Panc1 (cell line): ENCODE results near the gene ALG14. TPM values are rescaled to one million over a fixed set of nuclear protein-coding genes. Genes with fewer than 3 reads are reported as not detected.

Experiments
- ATAC-seq: fragments of 200-7000 bp; cut with Tn5 transposase; 2 replicates; pipeline ENCODE4 v1.9.1; 2020; ENCODE audit warnings: mild to moderate bottlenecking, moderate library complexity
- BruUV-seq: library from RNA; stranded (reverse); fragments of 400-500 nt; replicated peaks from 2 replicates; lab custom pipeline; 2021; lab: Mats Ljungman, UMichigan
- CTCF ChIA-PET: fragments of 300-600 bp; sonication (Branson Sonifier 250); formaldehyde crosslinking; loops from one replicate; lab custom pipeline; 2022; ENCODE audit warnings: antibody characterized with exemption; lab: Charles Lee
- POLR2A ChIA-PET: fragments of 300-600 bp; sonication (Branson Sonifier 250); formaldehyde crosslinking; loops from one replicate; lab custom pipeline; 2022; ENCODE audit warnings: antibody characterized with exemption; lab: Charles Lee
- DNase-seq: peaks from one replicate; pipeline ENCODE4 v3.0.0-alpha.2; 2010; ENCODE audit warnings: low read depth, low spot score
- H3K27ac ChIP-seq: 2 replicates; pipeline ENCODE4 v1.5.1; 2011; ENCODE audit warnings: mild to moderate bottlenecking, low read length, inconsistent platforms
- H3K27me3 ChIP-seq: fragments of 200-500 bp; sonication (Bioruptor generic); 2 replicates; pipeline ENCODE4 v1.6.0; 2014; ENCODE audit warnings: low read length, inconsistent platforms; ENCODE audit not compliant: control insufficient read depth, insufficient read depth
- H3K36me3 ChIP-seq: fragments of 200-500 bp; sonication (Bioruptor generic); 2 replicates; pipeline ENCODE4 v1.5.1; 2014; ENCODE audit warnings: inconsistent platforms, mild to moderate bottlenecking, low read length, moderate library complexity; ENCODE audit not compliant: control insufficient read depth, insufficient read depth
- H3K4me1 ChIP-seq: 2 replicates; pipeline ENCODE4 v1.5.1; 2011; ENCODE audit warnings: inconsistent platforms, mild to moderate bottlenecking, low read length, moderate library complexity; ENCODE audit not compliant: control insufficient read depth, insufficient read depth
- H3K4me3 ChIP-seq, 2 experiments: 2 replicates each; pipeline ENCODE4 v1.5.1; 2011 to 2012; ENCODE audit warnings: low read depth in 2 of 2, low read length in 2 of 2, mild to moderate bottlenecking in 2 of 2, inconsistent platforms in 1 of 2, moderate library complexity in 1 of 2
- H3K9me3 ChIP-seq: fragments of 200-500 bp; sonication (Bioruptor generic); 2 replicates; pipeline ENCODE4 v1.5.1; 2014; ENCODE audit warnings: low read depth, mild to moderate bottlenecking, inconsistent platforms, low read length, moderate library complexity; ENCODE audit not compliant: control insufficient read depth, insufficient read depth
- POLR2AphosphoS5 ChIP-seq: IDR thresholded peaks from 2 replicates; pipeline ENCODE4 v1.6.1; 2012; ENCODE audit warnings: mild to moderate bottlenecking, low read depth, low read length, moderate library complexity
- REST ChIP-seq, 2 experiments: IDR thresholded peaks; 2 replicates each; pipeline ENCODE4 v1.6.1; 2011 to 2012; ENCODE audit warnings: low read depth in 2 of 2, control low read depth in 1 of 2, low read length in 1 of 2, mild to moderate bottlenecking in 1 of 2, moderate library complexity in 1 of 2; ENCODE audit not compliant: insufficient read depth in 1 of 2
- SIN3A ChIP-seq: IDR thresholded peaks from 2 replicates; pipeline ENCODE4 v1.6.1; 2012; ENCODE audit warnings: low read depth, mild to moderate bottlenecking, low read length, moderate library complexity, borderline replicate concordance; ENCODE audit not compliant: insufficient read depth
- TCF7L2 ChIP-seq: IDR thresholded peaks from 2 replicates; pipeline ENCODE4 v1.6.1; 2011; ENCODE audit warnings: mild to moderate bottlenecking, low read depth, low read length, inconsistent platforms
- in situ Hi-C: cut with HindIII; loops from 2 replicates; pipeline ENCODE4 v1.10.0; 2016; ENCODE audit warnings: low sequenced_read_pairs, low pct_unique_long_range_greater_than_20kb
- intact Hi-C: fragments of 100-400 bp; cut with micrococcal nuclease; formaldehyde crosslinking; loops from one replicate; pipeline ENCODE4 v1.10.0; 2022; ENCODE audit not compliant: unreplicated experiment
- total RNA-seq: library from RNA; stranded (reverse); gene quantifications from one replicate; pipeline ENCODE4 v1.2.1, GENCODE V29; 2021; ENCODE audit not compliant: unreplicated experiment
- TF ChIP-seq, protein P1 (sequence below): fragments of 450-650 bp; IDR thresholded peaks from 2 replicates; pipeline ENCODE4 v1.5.1; 2017; ENCODE audit warnings: mild to moderate bottlenecking

ALG14 gene
- total RNA-seq, 1 experiment from 2014 or later: 4.1 TPM

DNA sequence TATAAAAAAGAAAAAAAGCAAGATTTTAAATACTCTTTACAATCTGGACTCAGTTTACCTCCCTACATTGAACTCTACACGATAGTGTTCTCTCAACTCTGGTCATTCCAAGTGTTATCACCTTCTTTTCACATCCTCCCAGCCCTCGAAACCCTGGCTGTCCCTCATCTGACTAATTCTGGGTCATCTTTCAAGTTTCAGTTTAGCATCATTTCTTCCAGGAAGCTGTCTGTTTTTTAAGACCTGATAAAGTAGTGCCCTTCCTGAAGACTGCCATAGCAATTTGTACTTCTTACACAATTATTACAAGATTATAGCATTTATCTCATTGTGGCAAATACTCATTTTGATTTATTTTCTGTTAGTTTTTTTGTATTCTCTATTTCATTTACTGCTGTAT, 1.2 kb downstream of the ALG14 start:
- in situ Hi-C loops: no loop called here
- POLR2A ChIA-PET: no interaction called here
- DNase-seq: no peak
- ATAC-seq: no peak
- H3K36me3 ChIP-seq: no peaks in the 10 kb centered on the region
- no peaks in the 10 kb centered on the region for H3K4me1 ChIP-seq
- no peak overlapping the region; the same call in 1 of the 2 replicates for H3K27ac ChIP-seq
- H3K4me3 ChIP-seq: peak overlapping the region in 1 of 2 experiments; percentile 65; a peak in 2 of 4 replicates
- H3K9me3 ChIP-seq: no peaks in the 10 kb centered on the region
- no peak for TF ChIP-seq SIN3A
- no peak for TF ChIP-seq TCF7L2
- TF ChIP-seq, protein P1, sequence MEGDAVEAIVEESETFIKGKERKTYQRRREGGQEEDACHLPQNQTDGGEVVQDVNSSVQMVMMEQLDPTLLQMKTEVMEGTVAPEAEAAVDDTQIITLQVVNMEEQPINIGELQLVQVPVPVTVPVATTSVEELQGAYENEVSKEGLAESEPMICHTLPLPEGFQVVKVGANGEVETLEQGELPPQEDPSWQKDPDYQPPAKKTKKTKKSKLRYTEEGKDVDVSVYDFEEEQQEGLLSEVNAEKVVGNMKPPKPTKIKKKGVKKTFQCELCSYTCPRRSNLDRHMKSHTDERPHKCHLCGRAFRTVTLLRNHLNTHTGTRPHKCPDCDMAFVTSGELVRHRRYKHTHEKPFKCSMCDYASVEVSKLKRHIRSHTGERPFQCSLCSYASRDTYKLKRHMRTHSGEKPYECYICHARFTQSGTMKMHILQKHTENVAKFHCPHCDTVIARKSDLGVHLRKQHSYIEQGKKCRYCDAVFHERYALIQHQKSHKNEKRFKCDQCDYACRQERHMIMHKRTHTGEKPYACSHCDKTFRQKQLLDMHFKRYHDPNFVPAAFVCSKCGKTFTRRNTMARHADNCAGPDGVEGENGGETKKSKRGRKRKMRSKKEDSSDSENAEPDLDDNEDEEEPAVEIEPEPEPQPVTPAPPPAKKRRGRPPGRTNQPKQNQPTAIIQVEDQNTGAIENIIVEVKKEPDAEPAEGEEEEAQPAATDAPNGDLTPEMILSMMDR: no peak
- no peak for TF ChIP-seq POLR2AphosphoS5
- TF ChIP-seq REST (IDR thresholded peaks at IDR 0.05; ENCODE audit: insufficient read depth in 1 of 2, low read depth in 2 of 2, low read length in 1 of 2): no peak
- BruUV-seq: no TSS peak
- CTCF ChIA-PET: no interaction called here
- no peaks in the 10 kb centered on the region for H3K27me3 ChIP-seq
- intact Hi-C loops: no loop called here

DNA sequence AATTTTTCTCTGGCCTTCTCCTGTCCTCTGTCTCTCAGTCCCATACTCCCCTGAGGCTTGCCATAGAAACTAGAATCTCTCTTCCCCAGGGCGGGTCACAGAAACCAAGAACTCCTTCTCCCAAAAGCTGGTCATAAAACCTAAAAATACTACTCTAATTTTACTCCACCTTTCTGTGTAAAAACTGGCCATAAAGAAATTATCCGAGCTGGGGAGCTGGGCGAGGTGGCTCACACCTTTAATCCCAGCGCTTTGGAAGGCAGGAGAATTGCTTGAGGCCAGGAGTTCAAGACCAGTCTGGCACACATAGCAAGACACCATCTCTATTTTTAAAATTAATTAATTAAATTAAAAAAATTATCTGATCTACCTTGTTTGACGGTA, 3.0 kb downstream of the ALG14 start:
- ATAC-seq (no peak), DNase-seq (no peak)
- Histone ChIP-seq H3K4me1 (no peaks in the 10 kb centered on the region), H3K27ac (no peak overlapping the region), H3K9me3 (no peaks in the 10 kb centered on the region), H3K36me3 (no peaks in the 10 kb centered on the region), H3K4me3 (no peak overlapping the region), H3K27me3 (no peaks in the 10 kb centered on the region)
- intact Hi-C loops (no loop called here), in situ Hi-C loops (no loop called here)
- TF ChIP-seq POLR2AphosphoS5: no peak
- TF ChIP-seq, protein P1: no peak
- TF ChIP-seq SIN3A: no peak
- TF ChIP-seq TCF7L2: no peak
- no peak for TF ChIP-seq REST (IDR thresholded peaks at IDR 0.05; ENCODE audit: insufficient read depth in 1 of 2, low read depth in 2 of 2, low read length in 1 of 2)
- POLR2A ChIA-PET: no interaction called here
- CTCF ChIA-PET: no interaction called here
- BruUV-seq: no TSS peak
